ENCODE measurements around the gene ATP6V0C.

Gene ATP6V0C

GRCh38 chr16:2529961-2530628, 16.3 kb downstream of the ATP6V0C start:
- no peaks in the 10 kb centered on the region for H3F3A ChIP-seq (ENCODE audit: insufficient read depth, low read length)
- H3K4me2 ChIP-seq (ENCODE audit: low read length), result no peak overlapping the region
- no peak overlapping the region for H2AFZ ChIP-seq (ENCODE audit: low read length)
- no peaks in the 10 kb centered on the region for H4K20me1 ChIP-seq (ENCODE audit: insufficient read depth, low read length)
- H3K79me2 ChIP-seq (ENCODE audit: insufficient read depth, low read length), result no peaks in the 10 kb centered on the region
- H3K27ac ChIP-seq (ENCODE audit: low read depth, low read length, poor library complexity, severe bottlenecking), result no peak overlapping the region
- TF ChIP-seq EZH2 (IDR thresholded peaks at IDR 0.05; ENCODE audit: borderline replicate concordance, low read length) (no peak), CTCF (IDR thresholded peaks at IDR 0.05; ENCODE audit: low read length) (no peak)
- H3K9me2 ChIP-seq (ENCODE audit: low read depth, low read length), result no peaks in the 10 kb centered on the region
- peaks cover 15% of the 10 kb centered on the region for H3K4me1 ChIP-seq (ENCODE audit: insufficient read depth, low read length, severe bottlenecking)
- peaks cover 33% of the 10 kb centered on the region; the same call in 1 of the 2 replicates for H3K36me3 ChIP-seq (ENCODE audit: insufficient read depth, low read length)
- no peak overlapping the region for H3K4me3 ChIP-seq (ENCODE audit: low read depth, low read length, poor library complexity, severe bottlenecking)
- no peaks in the 10 kb centered on the region for H3K9me3 ChIP-seq (ENCODE audit: low read length)
- no peaks in the 10 kb centered on the region for H3K27me3 ChIP-seq (ENCODE audit: insufficient read depth, low read length)
- H3K9ac ChIP-seq (ENCODE audit: low read length), result no peak overlapping the region

GRCh38 chr16:2530629-2531318, 17.0 kb downstream of the ATP6V0C start:
- no peak for TF ChIP-seq EZH2 (IDR thresholded peaks at IDR 0.05; ENCODE audit: borderline replicate concordance, low read length)
- H3K4me3 ChIP-seq (ENCODE audit: low read depth, low read length, poor library complexity, severe bottlenecking), result no peak overlapping the region
- peak overlapping the region; percentile 74; the same call in 1 of the 2 replicates for H3K4me2 ChIP-seq (ENCODE audit: low read length)
- H3K27me3 ChIP-seq (ENCODE audit: insufficient read depth, low read length), result no peaks in the 10 kb centered on the region
- H2AFZ ChIP-seq (ENCODE audit: low read length), result no peak overlapping the region
- no peaks in the 10 kb centered on the region for H3K9me3 ChIP-seq (ENCODE audit: low read length)
- H3K36me3 ChIP-seq (ENCODE audit: insufficient read depth, low read length), result peaks cover 32% of the 10 kb centered on the region; the same call in 1 of the 2 replicates
- H3K9me2 ChIP-seq (ENCODE audit: low read depth, low read length), result no peaks in the 10 kb centered on the region
- H3F3A ChIP-seq (ENCODE audit: insufficient read depth, low read length), result no peaks in the 10 kb centered on the region
- no peaks in the 10 kb centered on the region for H4K20me1 ChIP-seq (ENCODE audit: insufficient read depth, low read length)
- peak overlapping the region; percentile 70 for H3K27ac ChIP-seq (ENCODE audit: low read depth, low read length, poor library complexity, severe bottlenecking)
- H3K79me2 ChIP-seq (ENCODE audit: insufficient read depth, low read length), result no peaks in the 10 kb centered on the region
- H3K4me1 ChIP-seq (ENCODE audit: insufficient read depth, low read length, severe bottlenecking), result peaks cover 15% of the 10 kb centered on the region
- peak overlapping the region; percentile 77; the same call in 1 of the 2 replicates for H3K9ac ChIP-seq (ENCODE audit: low read length)

GRCh38 chr16:2531371-2531695, 17.6 kb downstream of the ATP6V0C start, which contains the start of gene CEMP1:
Gene CEMP1 (minus strand): TSS chr16:2531408. CDS start chr16:2531073, 335 bp downstream.
- Histone ChIP-seq H3F3A (ENCODE audit: insufficient read depth, low read length) (no peaks in the 10 kb centered on the region), H3K4me2 (ENCODE audit: low read length) (peak within 1 kb of the TSS; percentile 74), H3K79me2 (ENCODE audit: insufficient read depth, low read length) (no peaks in the 10 kb centered on the region), H2AFZ (ENCODE audit: low read length) (no peak within 1 kb of the TSS), H3K4me3 (ENCODE audit: low read depth, low read length, poor library complexity, severe bottlenecking) (peak within 1 kb of the TSS; percentile 61), H3K9me2 (ENCODE audit: low read depth, low read length) (no peaks in the 10 kb centered on the region), H3K27me3 (ENCODE audit: insufficient read depth, low read length) (no peaks in the 10 kb centered on the region), H3K9ac (ENCODE audit: low read length) (peak within 1 kb of the TSS; percentile 77), H3K27ac (ENCODE audit: low read depth, low read length, poor library complexity, severe bottlenecking) (peak within 1 kb of the TSS; percentile 83), H4K20me1 (ENCODE audit: insufficient read depth, low read length) (no peaks in the 10 kb centered on the region), H3K4me1 (ENCODE audit: insufficient read depth, low read length, severe bottlenecking) (peaks cover 15% of the 10 kb centered on the region), H3K36me3 (ENCODE audit: insufficient read depth, low read length) (peaks cover 27% of the 10 kb centered on the region; the same call in 1 of the 2 replicates), H3K9me3 (ENCODE audit: low read length) (no peaks in the 10 kb centered on the region)
- no peak for TF ChIP-seq CTCF (IDR thresholded peaks at IDR 0.05; ENCODE audit: low read length)
- TF ChIP-seq EZH2 (IDR thresholded peaks at IDR 0.05; ENCODE audit: borderline replicate concordance, low read length), result no peak

Data from OCI-LY1 (cell line).